Choroid plexus epithelial cell (primary cell): ENCODE data around the gene LGALS1.
"Not testable (repeated sequence)": the region's sequence is repeated elsewhere in the genome, so short reads cannot be mapped to it uniquely, and the experiment has no call there.

ENCODE experiments used
- DNase-seq: peaks from one replicate; pipeline ENCODE4 v3.0.0-alpha.2; 2010; ENCODE audit warnings: low read depth
- H3K4me3 ChIP-seq: 2 replicates; pipeline ENCODE4 v1.5.1; 2011; ENCODE audit warnings: low read depth, mild to moderate bottlenecking, control low read depth, low read length, moderate library complexity
- CTCF ChIP-seq: conservative IDR thresholded peaks from 2 replicates; pipeline ENCODE4 v1.5.1; 2011; ENCODE audit warnings: low read depth, mild to moderate bottlenecking, control low read depth, inconsistent platforms, low read length, moderate library complexity

Gene LGALS1

GRCh38 chr22:37650463-37651136, 24.8 kb upstream of the LGALS1 start:
- H3K4me3 ChIP-seq = no peak overlapping the region
- DNase-seq = no peak
- TF ChIP-seq CTCF = no peak

- DNase-seq = no peak
- TF ChIP-seq CTCF = no peak
- no peak overlapping the region for H3K4me3 ChIP-seq
Measured at GRCh38 chr22:37654563-37655251, 20.7 kb upstream of the LGALS1 start.

GRCh38 chr22:37655252-37655563, 20.2 kb upstream of the LGALS1 start:
- no peak overlapping the region for H3K4me3 ChIP-seq
- DNase-seq = no peak
- TF ChIP-seq CTCF = no peak

GRCh38 chr22:37656583-37656982, 18.9 kb upstream of the LGALS1 start:
- H3K4me3 ChIP-seq, DNase-seq: not testable (repeated sequence)

GRCh38 chr22:37657590-37658132, 17.8 kb upstream of the LGALS1 start:
- DNase-seq = no peak
- peak overlapping the region; percentile 57 for H3K4me3 ChIP-seq
- TF ChIP-seq CTCF = no peak

GRCh38 chr22:37658133-37659065, 17.0 kb upstream of the LGALS1 start, which contains the start of gene PDXP:
TSS of gene PDXP (plus strand) at chr22:37658723. CDS start at chr22:37658783, 60 bp downstream.
- H3K4me3 ChIP-seq = peak within 1 kb of the TSS; percentile 69
- peak; percentile 100 for DNase-seq

More at GRCh38 chr22:37658133-37659065, 17.0 kb upstream of the LGALS1 start, which contains the start of gene PDXP:
- TF ChIP-seq CTCF = no peak
